GF-D8 (cell line): ENCODE results near the gene KCNE2.
"Not testable (repeated sequence)": the region's sequence is repeated elsewhere in the genome, so short reads cannot be mapped to it uniquely, and the experiment has no call there.

ENCODE experiments used
- DNase-seq: peaks from one replicate; lab custom pipeline; 2025; lab: John Stamatoyannopoulos, UW

KCNE2 gene

GRCh38 chr21:34353182-34353581 lies 10.6 kb upstream of the KCNE2 start:
- DNase-seq: no peak

GRCh38 chr21:34354836-34355235 lies 9.0 kb upstream of the KCNE2 start:
- DNase-seq: no peak

- DNase-seq: no peak
Observed at GRCh38 chr21:34355570-34355969, 8.2 kb upstream of the KCNE2 start.

- no peak for DNase-seq
Observed at GRCh38 chr21:34357889-34358288, 5.9 kb upstream of the KCNE2 start.

GRCh38 chr21:34358866-34359265 lies 4.9 kb upstream of the KCNE2 start:
- no peak for DNase-seq

- no peak for DNase-seq
Observed at GRCh38 chr21:34360488-34361241, 3.1 kb upstream of the KCNE2 start.

- DNase-seq: no peak
Observed at GRCh38 chr21:34362136-34362444, 1.7 kb upstream of the KCNE2 start.

- no peak for DNase-seq
Observed at GRCh38 chr21:34362670-34363069, 1.1 kb upstream of the KCNE2 start.

- no peak for DNase-seq
Observed at GRCh38 chr21:34364921-34365320, 1.1 kb downstream of the KCNE2 start.

GRCh38 chr21:34365809-34366208 lies 2.0 kb downstream of the KCNE2 start:
- DNase-seq: no peak

GRCh38 chr21:34367320-34367935 lies 3.6 kb downstream of the KCNE2 start:
- DNase-seq: peak; percentile 53

- no peak for DNase-seq
Observed at GRCh38 chr21:34369741-34370140, 5.9 kb downstream of the KCNE2 start.

- no peak for DNase-seq
Observed at GRCh38 chr21:34372321-34372720, 8.5 kb downstream of the KCNE2 start.

- DNase-seq: not testable (repeated sequence)
Observed at GRCh38 chr21:34374462-34374861, 10.7 kb downstream of the KCNE2 start.

GRCh38 chr21:34374940-34375618 lies 11.3 kb downstream of the KCNE2 start, which contains the start of gene SMIM11:
SMIM11 (plus strand) TSS chr21:34375507; CDS start chr21:34379505, 3,998 bp downstream.
- not testable (repeated sequence) for DNase-seq

GRCh38 chr21:34375619-34375972 lies 11.8 kb downstream of the KCNE2 start:
- not testable (repeated sequence) for DNase-seq

- DNase-seq: not testable (repeated sequence)
Observed at GRCh38 chr21:34383138-34383537, 19.3 kb downstream of the KCNE2 start.

GRCh38 chr21:34383724-34384415 lies 20.1 kb downstream of the KCNE2 start:
- DNase-seq: not testable (repeated sequence)

GRCh38 chr21:34400522-34400921 lies 36.7 kb downstream of the KCNE2 start:
- DNase-seq: not testable (repeated sequence)

GRCh38 chr21:34404742-34405141 lies 40.9 kb downstream of the KCNE2 start:
- DNase-seq: not testable (repeated sequence)

GRCh38 chr21:34405686-34406085 lies 41.9 kb downstream of the KCNE2 start:
- not testable (repeated sequence) for DNase-seq

GRCh38 chr21:34406102-34406501 lies 42.3 kb downstream of the KCNE2 start:
- not testable (repeated sequence) for DNase-seq

GRCh38 chr21:34406676-34407075 lies 42.9 kb downstream of the KCNE2 start:
- DNase-seq: not testable (repeated sequence)
